HG03460 (cell line): ENCODE results near the gene ARVCF.

ENCODE experiments used
- ATAC-seq: cut with Tn5 transposase; IDR thresholded peaks from one replicate; pipeline ENCODE4 v1.9.1; 2021; ENCODE audit not compliant: unreplicated experiment

The ARVCF gene

DNA sequence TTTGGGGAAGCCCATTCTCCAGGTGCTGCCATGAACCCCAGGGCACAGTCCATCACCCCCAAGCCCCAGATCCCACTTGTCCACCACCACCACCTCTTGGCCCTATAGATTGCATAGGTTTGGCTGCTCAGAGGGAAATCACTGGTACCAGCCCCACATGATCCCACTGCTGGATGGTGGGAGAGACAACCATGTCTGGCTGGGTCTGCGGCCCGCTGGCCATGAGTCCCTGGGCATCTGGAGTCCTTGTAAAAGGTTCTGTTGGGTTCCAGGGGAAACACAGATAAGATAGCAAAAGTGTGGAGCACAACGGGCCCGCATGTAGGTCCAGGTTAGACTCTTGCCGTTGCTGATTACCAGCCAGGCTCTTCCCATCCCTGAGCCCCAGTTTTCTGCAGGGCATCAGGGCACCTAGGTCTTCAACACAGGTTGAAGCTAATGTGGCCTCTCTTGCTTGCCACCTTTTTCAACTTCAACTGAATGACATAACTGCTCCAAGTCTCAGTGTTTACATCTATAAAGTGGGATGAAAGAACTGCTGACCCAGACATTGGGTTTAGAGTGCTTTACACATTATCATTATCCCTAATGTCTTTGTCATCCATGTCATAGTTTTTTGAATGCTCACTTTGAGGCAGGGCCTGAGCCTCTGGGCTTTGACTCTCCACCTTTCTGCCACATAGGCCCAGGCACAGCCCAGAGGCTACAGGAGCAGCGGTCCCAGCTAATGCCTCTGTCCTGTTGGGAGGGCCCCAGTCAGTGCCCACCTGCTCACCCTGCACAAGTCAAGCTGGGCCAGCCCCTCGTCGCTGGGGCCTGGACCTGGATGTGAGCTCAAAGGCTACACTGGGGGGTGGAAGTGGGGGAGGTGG, 3.3 kb upstream of the ARVCF start:
- no peak for ATAC-seq

- no peak for ATAC-seq
These were observed 1.4 kb upstream of the ARVCF start for GRCh38 chr22:20018001-20018400.

- no peak for ATAC-seq
These were observed 967 bp upstream of the ARVCF start for GRCh38 chr22:20017622-20017958.

- ATAC-seq: no peak
These were observed 471 bp downstream of the ARVCF start for GRCh38 chr22:20015971-20016733.

- no peak for ATAC-seq
These were observed 1.4 kb downstream of the ARVCF start for GRCh38 chr22:20015187-20015625.

DNA sequence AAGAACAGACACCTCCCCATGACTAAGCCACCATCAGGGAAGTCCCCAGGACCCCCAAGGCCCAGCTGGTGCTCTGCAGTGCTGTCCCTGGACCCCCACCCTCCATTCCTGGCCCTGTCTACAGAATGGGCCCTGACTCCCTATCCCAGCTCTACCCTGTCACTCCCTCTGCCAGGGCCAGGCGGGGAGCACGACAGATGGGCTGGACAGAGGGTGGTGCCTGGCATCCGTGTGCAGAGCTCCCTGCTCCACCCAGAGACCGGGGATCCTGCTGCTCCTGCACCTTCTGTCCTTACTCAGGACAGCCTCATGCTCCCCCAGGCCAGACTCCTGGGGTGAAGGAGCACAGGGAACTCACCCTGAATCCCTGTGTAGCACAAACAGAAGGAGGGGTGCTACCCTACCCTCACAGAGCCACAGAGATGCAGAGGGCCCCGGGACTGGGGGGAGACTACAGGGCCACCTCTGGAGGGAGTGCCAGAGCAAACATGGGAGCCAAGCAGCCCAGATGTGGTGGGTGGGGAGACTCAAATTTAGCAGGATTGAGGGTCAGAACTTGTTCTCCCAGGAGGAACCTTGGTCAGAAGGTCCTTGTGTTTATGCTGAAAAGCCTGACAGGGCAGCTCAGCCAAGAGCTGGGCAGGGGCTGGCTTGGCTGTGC, 2.0 kb downstream of the ARVCF start:
- ATAC-seq: no peak

GRCh38 chr22:20013382-20013871, 3.2 kb downstream of the ARVCF start:
- ATAC-seq: no peak

GRCh38 chr22:20012741-20013331, 3.8 kb downstream of the ARVCF start:
- no peak for ATAC-seq

GRCh38 chr22:20011993-20012740, 4.5 kb downstream of the ARVCF start:
- no peak for ATAC-seq

DNA sequence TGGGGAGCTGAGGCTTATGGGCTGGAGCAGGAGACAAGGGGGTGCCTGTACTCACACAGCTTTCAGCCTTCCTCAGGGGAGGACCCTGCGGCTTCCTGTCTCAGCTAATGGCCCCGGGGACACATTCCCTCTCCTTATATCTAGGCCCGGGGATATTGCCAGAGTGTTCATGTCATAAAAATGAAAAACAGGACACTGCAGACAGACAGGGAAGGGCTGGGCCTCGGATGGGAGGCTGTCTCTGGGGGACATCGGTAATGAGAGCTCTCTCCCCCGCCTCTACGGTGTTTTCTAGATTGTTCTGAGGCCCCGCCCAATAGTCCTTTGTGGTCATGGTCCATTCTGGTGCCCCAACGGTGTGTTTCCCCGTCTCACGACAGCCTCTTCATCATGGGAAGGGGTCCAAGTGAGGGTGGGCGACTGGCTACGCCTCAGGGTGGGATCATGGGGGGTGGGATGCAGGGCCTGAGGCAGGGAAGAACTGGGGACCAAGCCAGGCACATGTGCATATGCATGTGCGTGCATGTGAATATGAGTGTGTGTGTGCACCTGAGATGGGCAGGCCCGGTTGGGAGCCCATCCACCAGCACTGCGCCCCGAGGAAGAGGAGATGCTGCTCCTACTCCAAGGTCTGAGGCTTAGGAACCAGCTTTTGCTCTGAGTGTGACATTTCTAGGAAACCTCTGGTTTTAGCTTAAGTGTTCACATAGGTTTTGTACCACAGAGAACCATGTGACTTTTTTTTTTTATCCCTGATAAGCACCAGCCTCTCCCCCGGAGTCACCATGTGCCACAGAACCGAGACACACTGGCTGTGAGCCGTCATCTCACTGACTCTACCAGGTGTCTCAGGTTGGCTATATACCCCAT, 5.3 kb downstream of the ARVCF start:
- ATAC-seq: no peak

DNA sequence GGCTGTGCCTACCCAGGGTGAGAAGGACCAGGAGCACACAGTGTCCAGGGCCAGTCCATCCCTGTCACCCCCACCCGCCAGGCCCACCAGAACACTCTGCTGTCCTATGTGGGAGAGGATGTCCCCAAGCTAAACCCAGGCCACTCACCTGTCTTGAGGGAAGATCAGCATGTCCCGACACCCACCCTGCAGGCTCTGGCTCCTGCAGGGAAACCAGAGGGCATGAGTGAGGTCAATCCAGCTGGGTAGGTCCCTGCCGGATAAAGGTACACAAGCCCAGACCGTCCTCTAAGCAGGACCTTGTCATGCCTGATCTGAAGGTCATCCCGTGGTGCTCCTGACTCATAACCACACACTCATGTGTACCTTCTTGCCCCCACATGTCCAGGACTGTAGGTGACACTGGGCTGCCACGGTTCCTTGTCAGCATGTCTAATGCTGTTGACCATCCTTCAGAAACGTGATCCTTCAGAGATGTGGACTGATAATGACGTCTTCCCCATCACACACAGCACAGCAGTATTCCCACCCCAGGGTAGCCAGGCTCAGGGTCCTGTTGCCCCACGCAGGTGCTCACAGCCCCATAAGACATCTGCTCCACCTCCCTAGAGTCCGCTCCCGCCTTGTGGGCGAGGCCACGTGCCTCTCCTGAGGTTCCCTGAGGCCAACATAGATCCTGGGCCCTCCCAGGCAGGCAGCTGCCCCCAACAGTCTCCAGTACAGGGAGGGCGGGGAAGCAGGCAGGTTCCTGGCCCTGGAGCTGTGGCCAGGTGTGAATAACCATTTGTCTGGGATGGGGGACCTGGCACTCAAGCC, 6.1 kb downstream of the ARVCF start:
- ATAC-seq: no peak

GRCh38 chr22:20009582-20010306, 6.9 kb downstream of the ARVCF start:
- no peak for ATAC-seq

- no peak for ATAC-seq
These were observed 7.6 kb downstream of the ARVCF start for GRCh38 chr22:20009018-20009491.

GRCh38 chr22:20008221-20008995, 8.2 kb downstream of the ARVCF start:
- no peak for ATAC-seq

GRCh38 chr22:20004464-20004863, 12.2 kb downstream of the ARVCF start:
- no peak for ATAC-seq

DNA sequence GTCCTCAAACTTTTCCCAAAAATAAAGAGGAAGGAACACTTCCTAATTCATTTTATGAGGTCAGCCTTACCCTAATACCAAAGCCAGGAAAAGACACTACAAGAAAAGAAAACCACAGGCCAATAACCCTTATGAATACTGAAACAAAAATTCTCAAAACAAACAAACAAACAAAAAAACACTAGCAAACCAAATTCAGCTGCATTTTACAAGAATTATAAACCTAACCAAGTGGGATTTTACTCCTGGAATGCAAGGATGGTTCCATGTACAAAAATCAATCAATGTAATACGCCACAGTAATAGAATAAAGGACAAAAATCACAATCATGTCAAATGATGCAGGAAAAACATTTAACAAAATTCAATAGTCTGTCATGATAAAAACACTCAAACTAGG, 13.3 kb downstream of the ARVCF start:
- no peak for ATAC-seq

- no peak for ATAC-seq
These were observed 14.0 kb downstream of the ARVCF start for GRCh38 chr22:20002636-20003035.
